ENCODE data around the gene MGAT4A. TPM values are rescaled to one million over a fixed set of nuclear protein-coding genes. Genes with fewer than 3 reads are reported as not detected.

MGAT4A gene
- total RNA-seq, 1 donor from 2014 or later = 20.6 TPM

DNA sequence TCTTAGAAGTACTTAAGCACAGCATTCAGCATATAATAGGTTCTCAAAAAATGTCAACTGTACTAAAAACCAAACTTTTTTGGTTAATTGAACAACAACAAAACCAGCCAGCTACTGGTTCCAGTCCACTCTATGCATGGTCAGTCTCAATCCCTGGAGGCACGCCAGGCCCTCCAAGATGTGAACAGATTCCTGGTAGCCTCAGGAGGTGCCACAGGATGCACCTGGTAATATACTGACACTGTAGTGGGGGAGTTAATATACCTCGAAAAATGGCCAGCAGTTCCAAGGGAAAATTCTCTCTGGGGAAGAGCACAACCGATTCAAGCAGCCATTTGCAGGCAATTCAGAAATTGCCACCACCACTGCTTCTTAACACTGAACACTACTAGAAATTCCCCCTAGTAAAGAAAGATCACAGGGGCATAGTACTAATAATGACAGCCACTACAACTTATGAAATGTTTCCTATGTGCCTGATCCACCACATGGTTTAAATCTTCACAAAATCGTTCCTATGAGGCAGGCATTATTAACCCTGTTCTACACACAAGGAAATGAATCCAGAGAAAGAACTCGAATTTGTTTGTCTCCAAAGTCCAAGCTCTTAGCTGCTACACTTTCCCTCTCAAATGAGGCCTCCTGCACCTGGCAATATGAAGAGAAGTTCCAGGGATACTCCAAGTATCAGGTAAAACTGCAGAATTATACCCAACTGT, 3.4 kb downstream of the MGAT4A start:
- intact Hi-C loops (cut with DNase I) = no loop called here
- DNase-seq (ENCODE audit: extremely low spot score in 2 of 2) = no peak
- Histone ChIP-seq H3K36me3 (no peaks in the 10 kb centered on the region), H3K9me3 (no peaks in the 10 kb centered on the region), H3K4me3 (no peak overlapping the region), H3K27ac (no peak overlapping the region), H3K27me3 (no peaks in the 10 kb centered on the region), H3K4me1 (peaks cover 11% of the 10 kb centered on the region)
- TF ChIP-seq POLR2A (IDR thresholded peaks at IDR 0.05) (no peak), POLR2AphosphoS5 (IDR thresholded peaks at IDR 0.05; ENCODE audit: insufficient read depth in 1 of 2, low read depth in 1 of 2) (no peak), CTCF (IDR thresholded peaks at IDR 0.05) (no peak)

GRCh38 chr2:98726735-98727368, 4.1 kb downstream of the MGAT4A start:
- H3K4me3 ChIP-seq = no peak overlapping the region
- no peak for DNase-seq (ENCODE audit: extremely low spot score in 2 of 2)
- H3K27ac ChIP-seq = no peak overlapping the region
- no peaks in the 10 kb centered on the region for H3K36me3 ChIP-seq
- intact Hi-C loops (cut with DNase I) = no loop called here
- TF ChIP-seq POLR2A (IDR thresholded peaks at IDR 0.05) = no peak
- no peak for TF ChIP-seq POLR2AphosphoS5 (IDR thresholded peaks at IDR 0.05; ENCODE audit: insufficient read depth in 1 of 2, low read depth in 1 of 2)
- no peak for TF ChIP-seq CTCF (IDR thresholded peaks at IDR 0.05)
- H3K4me1 ChIP-seq = peaks cover 5% of the 10 kb centered on the region
- H3K27me3 ChIP-seq = no peaks in the 10 kb centered on the region
- no peaks in the 10 kb centered on the region for H3K9me3 ChIP-seq

GRCh38 chr2:98726205-98726604, 4.7 kb downstream of the MGAT4A start:
- intact Hi-C loops (cut with DNase I) = no loop called here
- Histone ChIP-seq H3K36me3 (no peaks in the 10 kb centered on the region), H3K27ac (no peak overlapping the region), H3K27me3 (no peaks in the 10 kb centered on the region), H3K4me3 (no peak overlapping the region), H3K9me3 (no peaks in the 10 kb centered on the region), H3K4me1 (no peaks in the 10 kb centered on the region)
- TF ChIP-seq POLR2AphosphoS5 (IDR thresholded peaks at IDR 0.05; ENCODE audit: insufficient read depth in 1 of 2, low read depth in 1 of 2) = no peak
- no peak for DNase-seq (ENCODE audit: extremely low spot score in 2 of 2)

DNA sequence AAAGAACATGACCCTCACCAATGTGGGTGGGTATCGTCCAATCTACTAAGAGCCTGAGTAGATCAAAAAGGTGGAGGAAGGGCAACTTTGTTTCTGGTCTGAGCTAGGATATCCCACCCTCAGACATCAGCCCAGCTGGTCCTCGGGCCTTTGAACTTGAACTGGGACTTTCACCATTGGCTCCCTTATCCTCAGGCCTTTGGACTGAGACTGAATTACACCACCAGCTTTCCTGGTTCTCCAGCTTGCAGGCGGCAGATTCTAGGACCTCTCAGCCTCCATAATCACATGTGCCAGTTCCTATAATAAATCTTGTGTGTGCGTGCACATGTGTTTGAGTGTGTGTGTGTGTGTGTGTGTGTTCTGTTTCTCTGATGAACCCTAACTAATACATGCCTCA, 10.6 kb downstream of the MGAT4A start:
- Histone ChIP-seq H3K4me1 (peaks cover 6% of the 10 kb centered on the region), H3K27ac (no peak overlapping the region), H3K9me3 (no peaks in the 10 kb centered on the region), H3K27me3 (no peaks in the 10 kb centered on the region), H3K36me3 (no peaks in the 10 kb centered on the region), H3K4me3 (no peak overlapping the region)
- intact Hi-C loops (cut with DNase I) = no loop called here
- DNase-seq (ENCODE audit: extremely low spot score in 2 of 2) = no peak
- no peak for TF ChIP-seq POLR2AphosphoS5 (IDR thresholded peaks at IDR 0.05; ENCODE audit: insufficient read depth in 1 of 2, low read depth in 1 of 2)
- no peak for TF ChIP-seq CTCF (IDR thresholded peaks at IDR 0.05)
- TF ChIP-seq POLR2A (IDR thresholded peaks at IDR 0.05) = no peak

DNA sequence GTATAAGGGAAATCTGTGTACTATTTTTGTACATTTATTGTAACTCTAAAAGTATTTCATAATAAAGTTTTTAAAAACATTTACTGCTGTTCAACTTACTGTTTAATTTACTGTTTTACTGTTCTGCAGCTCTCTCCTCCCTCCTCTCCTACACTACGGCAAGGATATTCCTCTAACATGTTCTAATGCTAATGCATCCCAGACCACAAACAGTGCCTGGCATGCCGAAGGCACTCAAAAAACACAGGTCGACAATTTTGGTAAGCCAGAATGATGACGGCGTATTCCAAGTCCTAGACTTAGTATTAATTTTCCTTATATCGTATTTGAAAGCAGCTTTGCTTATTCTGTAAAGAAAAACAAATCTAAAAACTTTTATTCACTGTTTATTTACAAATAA, 13.3 kb downstream of the MGAT4A start:
- Histone ChIP-seq H3K9me3 (no peaks in the 10 kb centered on the region), H3K27ac (no peak overlapping the region), H3K4me1 (peaks cover 6% of the 10 kb centered on the region), H3K4me3 (no peak overlapping the region), H3K27me3 (no peaks in the 10 kb centered on the region), H3K36me3 (no peaks in the 10 kb centered on the region)
- no peak for DNase-seq (ENCODE audit: extremely low spot score in 2 of 2)
- TF ChIP-seq CTCF (IDR thresholded peaks at IDR 0.05) (no peak), POLR2AphosphoS5 (IDR thresholded peaks at IDR 0.05; ENCODE audit: insufficient read depth in 1 of 2, low read depth in 1 of 2) (no peak), POLR2A (IDR thresholded peaks at IDR 0.05) (no peak)
- intact Hi-C loops (cut with DNase I) = no loop called here

All from vagina (tissue), 2 donors.